Muscle of arm (tissue), 12 donors: Measurements from ENCODE around the gene NFATC1. TPM values are rescaled to one million over a fixed set of nuclear protein-coding genes. Genes with fewer than 3 reads are reported as not detected.

Experiments used
- DNase-seq: peaks from one replicate; pipeline ENCODE4 v3.0.0-alpha.2; 2013
- polyA plus RNA-seq, 12 donors: library from polyadenylated mRNA; unstranded; fragments of 120-200 nt; gene quantifications; one replicate each; pipeline ENCODE4 v1.2.1, GENCODE V29; 2013; ENCODE audit not compliant: insufficient read length in 12 of 12

Gene NFATC1
- polyA plus RNA-seq, 12 donors = 10.7 to 24.6 (median 13.5) TPM; not detected in 1

- no peak for DNase-seq
Measured at GRCh38 chr18:79387615-79388014, 8.1 kb upstream of the NFATC1 start.

- no peak for DNase-seq
Measured at GRCh38 chr18:79388043-79388442, 7.7 kb upstream of the NFATC1 start.

DNA sequence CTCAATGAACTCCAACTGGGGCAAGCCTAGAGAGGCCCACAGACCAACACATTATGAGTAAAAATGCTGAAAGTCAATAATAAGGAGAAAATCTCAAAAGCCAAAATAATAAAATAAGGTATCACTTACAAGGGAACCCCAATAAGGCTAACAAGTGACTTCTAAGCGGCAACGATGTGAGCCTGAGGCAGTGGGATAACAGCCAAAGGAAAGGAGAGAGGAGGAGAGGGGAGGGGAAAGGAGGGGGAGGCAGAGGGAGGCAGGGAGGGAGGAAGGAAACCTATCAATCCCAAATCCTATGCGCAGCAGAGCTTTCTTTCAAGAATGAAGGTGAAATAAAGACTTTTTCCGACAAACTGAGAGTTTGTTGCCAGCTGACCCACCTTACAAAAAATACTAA is 6.0 kb upstream of the NFATC1 start:
- DNase-seq = no peak

GRCh38 chr18:79392226-79392625 is 3.5 kb upstream of the NFATC1 start:
- no peak for DNase-seq

DNA sequence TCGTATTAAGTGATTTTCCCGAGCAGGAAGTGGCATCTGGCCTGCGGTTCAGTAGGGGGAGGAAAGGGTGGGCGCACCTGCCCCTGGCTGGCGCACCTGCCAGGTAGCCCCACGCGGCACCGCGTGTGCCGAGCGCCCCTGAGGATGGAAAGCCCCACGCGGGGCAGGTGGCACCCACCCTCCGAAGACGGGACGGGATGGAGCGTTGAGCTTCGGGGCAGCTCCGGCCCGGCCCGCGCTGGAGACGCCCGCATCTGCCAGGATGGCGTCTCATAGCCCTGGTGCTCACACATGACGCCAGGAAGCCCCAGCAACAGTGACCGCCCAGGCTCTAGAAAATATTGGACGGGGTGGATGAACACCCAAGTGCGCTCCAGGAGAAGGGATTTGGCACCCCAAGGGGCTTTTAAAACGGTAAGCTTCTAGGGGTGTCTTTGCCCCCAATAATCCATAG is 2.5 kb upstream of the NFATC1 start:
- peak; percentile 60 for DNase-seq

GRCh38 chr18:79393635-79394533 is 1.8 kb upstream of the NFATC1 start:
- DNase-seq = peak; percentile 95

DNA sequence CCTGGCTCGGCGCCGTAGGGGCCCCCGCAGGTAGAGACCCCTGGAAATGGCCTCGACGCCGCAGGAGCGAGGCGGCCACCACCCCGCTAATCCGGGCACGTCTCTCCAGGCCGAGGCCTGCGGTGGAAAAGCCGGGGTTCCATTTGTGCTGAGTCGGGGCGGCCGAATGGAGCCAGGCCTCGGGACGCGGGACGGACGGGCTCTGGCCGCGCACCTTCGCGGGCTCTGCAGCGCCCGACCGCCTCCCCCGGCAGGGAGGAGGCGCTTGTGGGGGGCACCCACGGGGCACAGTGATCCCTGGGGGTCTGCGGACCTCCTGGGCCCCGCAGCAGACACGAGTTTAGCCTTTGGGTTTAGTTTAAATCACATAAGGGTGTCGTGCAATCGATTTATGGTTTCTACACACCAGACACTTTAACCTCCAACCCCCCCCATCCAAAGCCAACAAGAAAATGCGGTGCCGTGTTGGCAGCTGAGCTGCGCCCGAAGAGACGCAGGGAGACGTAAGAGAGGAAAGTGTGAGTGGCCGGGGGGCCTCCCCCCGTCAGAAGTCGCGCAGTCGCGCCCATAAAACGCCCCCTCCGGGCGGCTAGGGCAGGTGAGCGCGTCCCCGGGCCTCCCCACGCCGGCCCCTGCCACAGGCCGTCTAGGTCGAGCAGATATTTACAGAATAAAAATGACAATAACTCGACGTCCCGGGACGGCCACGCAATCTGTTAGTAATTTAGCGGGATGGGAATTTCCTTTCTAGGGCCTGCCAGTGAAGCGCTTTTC is 1.0 kb upstream of the NFATC1 start:
- DNase-seq = peak; percentile 94

GRCh38 chr18:79395308-79395640 is 456 bp upstream of the NFATC1 start:
- no peak for DNase-seq

DNA sequence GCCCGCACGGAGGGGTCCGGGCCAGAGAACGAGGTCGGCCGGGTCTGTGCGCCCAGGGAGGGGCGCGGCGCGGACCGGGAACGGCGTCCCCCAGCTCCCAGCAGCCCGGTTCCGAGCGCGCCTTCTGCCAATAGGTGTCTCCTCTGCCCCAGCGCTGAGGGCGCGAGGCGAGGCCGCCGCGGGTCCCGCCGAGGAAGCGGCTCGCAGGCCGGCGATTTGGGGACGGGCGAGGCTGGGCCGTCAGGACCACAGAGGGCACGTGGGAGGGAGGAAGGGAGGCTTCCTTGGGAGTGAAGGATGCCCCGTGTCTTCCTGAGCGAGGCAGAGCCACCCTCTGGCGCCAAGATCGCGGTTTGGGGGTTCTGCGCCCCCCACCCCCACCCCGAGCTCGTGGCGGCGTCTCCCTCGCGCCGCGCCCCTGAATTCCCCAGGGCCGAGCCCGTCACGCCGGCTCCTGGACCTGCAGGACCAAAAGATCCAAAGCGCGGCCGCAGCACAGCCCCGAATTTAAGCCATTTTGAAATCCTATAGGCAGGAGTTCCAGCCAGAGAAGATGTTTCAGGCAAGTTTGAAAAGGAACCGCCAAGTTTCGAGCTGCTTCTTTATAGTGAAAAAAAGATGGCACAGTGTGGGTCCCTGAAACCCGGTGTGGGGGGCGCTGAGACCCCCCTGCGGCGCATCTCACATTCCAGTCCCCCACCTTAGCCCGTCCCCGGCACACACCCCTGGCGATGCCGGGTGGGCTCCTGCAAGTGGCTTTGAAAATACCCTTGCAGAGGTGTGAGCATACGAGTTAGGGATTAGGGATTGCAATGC is 909 bp downstream of the NFATC1 start:
- DNase-seq = no peak

- DNase-seq = no peak
Measured at GRCh38 chr18:79397247-79397829, 1.6 kb downstream of the NFATC1 start.

DNA sequence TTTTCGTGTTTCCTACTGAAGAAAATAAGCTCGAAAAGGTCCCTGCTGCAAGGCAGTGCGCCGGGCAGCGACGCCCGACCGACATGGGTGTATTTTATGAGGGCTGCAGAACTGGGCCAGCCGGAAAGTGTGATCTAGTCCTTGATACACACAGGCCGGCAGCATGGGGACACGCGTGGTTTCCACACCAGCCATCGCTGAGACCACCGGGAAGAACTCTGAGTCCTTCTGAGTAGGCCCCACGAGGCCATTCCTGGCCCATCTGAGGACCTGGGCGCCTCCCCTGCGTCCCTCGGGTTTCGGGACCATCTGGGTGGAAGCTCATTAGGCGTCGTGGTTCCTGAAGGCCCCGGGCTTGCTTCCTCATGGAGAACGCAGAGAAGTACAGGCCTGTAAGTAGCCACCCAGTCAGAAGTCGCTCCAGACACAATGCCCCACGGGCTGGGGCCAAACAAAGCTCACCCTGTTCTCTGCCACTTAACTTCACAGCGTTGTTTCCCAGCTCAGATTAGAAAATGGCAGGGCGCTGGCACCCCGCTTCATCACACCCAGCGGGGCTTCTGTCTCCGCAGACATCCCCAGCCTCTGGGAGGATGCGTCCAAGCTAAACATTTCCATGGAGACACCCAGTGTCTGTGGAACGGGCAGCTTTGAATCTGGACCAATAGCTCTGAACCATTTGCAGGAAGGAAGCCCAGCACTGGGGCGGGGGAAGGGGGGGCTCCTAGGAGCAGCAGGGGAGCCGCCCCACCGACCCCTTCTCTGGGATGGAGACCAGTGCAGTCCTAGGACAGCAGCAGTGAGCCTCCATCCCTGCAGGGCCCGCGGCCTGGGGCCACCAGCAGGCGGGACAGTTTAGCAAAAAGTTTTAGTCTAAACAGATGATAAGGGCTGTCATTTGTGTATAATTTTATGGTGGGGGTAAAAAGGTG is 2.4 kb downstream of the NFATC1 start:
- no peak for DNase-seq

GRCh38 chr18:79399275-79400081 is 3.7 kb downstream of the NFATC1 start:
- DNase-seq = no peak

DNA sequence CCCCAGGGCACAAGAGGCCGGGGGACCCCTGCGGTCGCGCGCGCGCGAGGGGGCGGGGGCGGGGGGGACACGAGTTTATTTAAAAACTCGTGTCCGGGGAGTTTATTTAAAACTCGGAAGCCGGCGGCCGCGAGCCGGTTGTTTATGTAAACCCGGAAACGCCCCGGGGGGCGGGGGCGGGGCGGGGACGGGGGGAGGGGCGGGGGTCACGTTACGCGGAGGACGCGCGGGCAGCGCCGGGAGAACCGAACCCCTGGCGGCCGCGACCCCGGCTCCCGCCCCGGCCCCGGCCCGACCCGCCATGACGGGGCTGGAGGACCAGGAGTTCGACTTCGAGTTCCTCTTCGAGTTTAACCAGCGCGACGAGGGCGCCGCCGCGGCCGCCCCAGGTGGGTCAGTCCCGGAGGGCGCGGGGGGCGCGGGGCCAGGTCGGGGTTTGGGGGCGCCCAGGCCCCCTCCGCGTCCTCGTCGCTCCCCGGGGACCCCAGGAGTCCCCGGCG is 4.4 kb downstream of the NFATC1 start:
- DNase-seq = no peak

DNA sequence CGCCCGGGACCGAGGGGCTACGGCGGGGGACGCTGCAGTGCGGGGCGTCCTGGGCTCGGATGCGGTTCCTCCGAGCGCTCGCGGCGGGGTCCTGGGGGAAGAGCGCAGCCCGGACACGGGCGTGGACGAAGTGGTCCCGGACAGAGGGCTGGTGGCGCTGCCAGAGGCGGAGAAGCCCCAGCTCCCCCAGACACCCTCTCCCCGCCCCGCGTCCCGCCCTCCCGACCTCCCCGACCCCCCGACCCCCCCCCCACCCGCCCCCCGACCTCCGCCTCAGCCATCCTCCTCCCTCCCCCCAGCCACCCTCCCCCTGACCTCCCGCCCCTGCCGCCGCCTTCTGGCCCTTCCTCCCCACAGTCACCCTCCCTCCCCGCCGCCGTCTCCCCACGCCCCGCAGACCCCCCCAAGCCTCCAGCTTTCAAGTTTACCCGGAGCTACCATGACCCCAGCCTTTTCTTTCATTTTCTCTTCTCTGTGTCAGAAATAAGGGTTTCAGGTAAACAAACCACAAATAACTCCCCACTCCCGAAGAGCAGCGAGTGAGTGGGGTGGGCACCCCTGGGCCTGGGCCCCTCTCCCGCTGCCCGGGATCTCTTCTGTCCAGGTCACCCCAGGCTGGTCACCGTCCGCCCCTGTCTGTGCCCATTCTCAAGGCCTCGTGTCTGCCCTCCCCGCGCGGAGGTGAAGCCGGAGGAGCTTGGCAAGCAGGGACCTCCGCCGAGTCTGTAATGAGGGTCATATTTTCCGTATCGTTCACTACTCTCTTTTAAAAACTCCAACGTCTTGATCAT is 5.1 kb downstream of the NFATC1 start:
- DNase-seq = peak; percentile 69

DNA sequence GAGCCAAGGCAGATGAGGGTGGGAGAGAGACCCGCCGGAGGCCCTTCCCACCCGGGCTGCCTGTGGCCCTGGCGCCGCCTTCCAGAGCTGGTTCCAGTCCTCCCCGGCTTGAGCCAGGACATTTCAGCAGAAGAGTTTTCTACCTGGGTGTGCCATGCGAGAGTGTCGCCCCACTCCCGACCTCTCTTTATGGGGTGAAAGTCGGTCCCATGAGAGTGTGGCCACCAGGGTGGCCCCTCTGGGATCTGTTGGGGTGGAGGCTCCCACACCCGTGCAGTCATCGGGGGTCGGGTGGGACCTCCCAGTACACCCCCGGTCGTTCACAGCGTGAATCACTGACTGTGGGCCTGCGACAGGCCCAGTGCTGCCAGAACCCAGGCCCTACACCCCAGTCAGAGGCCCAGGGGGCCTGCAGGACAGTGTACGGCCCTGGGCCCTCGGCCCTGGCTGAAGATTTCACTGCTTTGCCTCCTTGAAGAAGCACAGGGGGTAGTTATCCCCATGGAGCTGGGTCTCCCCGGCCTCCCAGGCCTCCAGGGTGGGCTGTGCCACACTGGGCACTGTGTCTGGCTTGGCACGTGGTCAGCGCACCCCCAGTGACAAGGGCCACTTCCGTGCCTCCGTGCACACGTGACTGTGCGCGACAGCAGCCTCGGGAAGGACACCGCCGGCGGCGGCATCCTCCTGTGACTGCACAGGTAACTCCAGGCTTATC is 5.9 kb downstream of the NFATC1 start:
- DNase-seq = no peak

- DNase-seq = no peak
Measured at GRCh38 chr18:79402209-79402576, 6.5 kb downstream of the NFATC1 start.

DNA sequence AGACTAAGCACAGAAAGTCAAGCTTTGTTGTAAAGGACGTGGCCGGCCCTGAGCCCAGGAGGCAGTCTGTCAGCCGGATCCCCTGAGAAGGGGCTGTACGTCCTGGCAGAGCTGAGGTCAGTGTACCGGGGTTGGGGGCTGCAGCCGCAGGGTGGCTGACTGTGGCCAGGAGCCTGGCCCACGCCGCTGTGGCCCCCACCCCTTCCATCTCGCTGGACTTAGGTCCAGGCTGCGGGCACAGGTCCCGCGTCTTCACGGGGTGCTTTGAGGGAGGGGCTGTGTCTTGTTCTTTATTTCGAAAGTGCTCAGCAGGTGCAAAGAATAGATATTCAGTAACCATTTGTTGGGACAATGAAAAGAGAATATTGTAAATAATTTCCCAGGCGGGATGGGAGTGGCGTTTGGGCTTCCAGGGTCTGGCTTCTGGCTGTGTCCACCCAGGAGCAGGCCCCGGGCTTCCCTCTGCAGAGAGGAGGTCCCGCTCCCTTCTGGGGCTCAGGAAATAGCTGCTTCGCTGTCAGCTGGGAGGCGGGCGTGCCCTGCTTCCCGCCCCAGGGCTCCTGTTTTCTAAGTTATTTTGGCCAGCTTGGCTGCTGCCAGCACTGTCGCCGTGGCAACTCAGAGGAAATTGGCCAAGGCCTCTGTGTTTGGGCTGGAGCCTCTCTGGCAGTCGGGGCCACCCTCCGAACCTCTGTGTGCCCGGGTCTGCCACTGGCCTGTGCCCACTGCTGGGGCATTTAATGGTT is 7.4 kb downstream of the NFATC1 start:
- DNase-seq = no peak
